Sigmoid colon (tissue), 7 donors: Measurements from ENCODE around the gene TMEM167B. TPM values are rescaled to one million over a fixed set of nuclear protein-coding genes. Genes with fewer than 3 reads are reported as not detected.
"Not testable (repeated sequence)": the region's sequence is repeated elsewhere in the genome, so short reads cannot be mapped to it uniquely, and the experiment has no call there.

Experiments used
- DNase-seq: peaks from one replicate; pipeline ENCODE4 v3.0.0-alpha.2; 2019
- H3K27ac ChIP-seq, 4 donors: fragments of 200-600 bp; sonication (generic); one replicate each; pipeline ENCODE4 v1.5.1; 2016 to 2019; ENCODE audit warnings: mild to moderate bottlenecking in 1 of 4
- H3K27me3 ChIP-seq, 3 donors: fragments of 200-600 bp; sonication (generic); one replicate each; pipeline ENCODE4 v1.5.1; 2019; ENCODE audit warnings: mild to moderate bottlenecking in 1 of 3
- H3K36me3 ChIP-seq, 4 donors: fragments of 200-600 bp; sonication (generic); one replicate each; pipeline ENCODE4 v1.5.1; 2016 to 2019
- H3K4me1 ChIP-seq, 4 donors: fragments of 200-600 bp; sonication (generic); one replicate each; pipeline ENCODE4 v1.5.1; 2017 to 2019
- H3K4me3 ChIP-seq, 4 donors: fragments of 200-600 bp; sonication (generic); one replicate each; pipeline ENCODE4 v1.5.1; 2017 to 2019; ENCODE audit warnings: mild to moderate bottlenecking in 2 of 4, moderate library complexity in 1 of 4
- H3K9me3 ChIP-seq, 4 donors: fragments of 200-600 bp in 3 of 4; sonication (generic) in 3 of 4; one replicate each; pipeline versions ENCODE4 v1.5.1 to v1.6.1; 2013 to 2019
- CTCF ChIP-seq, 4 experiments: fragments of 450-650 bp in 3 of 4; fragments of 200-600 bp in 1 of 4; IDR thresholded peaks; one replicate each; pipeline ENCODE4 v1.5.1; 2016 to 2019; ENCODE audit warnings: antibody characterized with exemption in 4 of 4, mild to moderate bottlenecking in 3 of 4, moderate library complexity in 2 of 4
- EP300 ChIP-seq, 4 donors: sonication (generic); formaldehyde crosslinking; IDR thresholded peaks; one replicate each; pipeline ENCODE4 v1.6.1; 2017; ENCODE audit warnings: antibody characterized with exemption in 4 of 4
- POLR2A ChIP-seq, 2 donors: fragments of 450-650 bp; IDR thresholded peaks; one replicate each; pipeline ENCODE4 v1.6.1; 2016; ENCODE audit warnings: antibody characterized with exemption in 2 of 2, mild to moderate bottlenecking in 2 of 2, moderate library complexity in 2 of 2
- POLR2AphosphoS5 ChIP-seq, 4 donors: sonication (generic); formaldehyde crosslinking; IDR thresholded peaks; one replicate each; pipeline ENCODE4 v1.6.1; 2017; ENCODE audit warnings: antibody characterized with exemption in 4 of 4
- WGBS, 2 donors: extraction: QIAGEN DNeasy Blood & Tissue Kit; methylation state at CpG; one replicate each; pipeline ENCODE4 v1.1.7; 2013; 5-methylcytosine and 5-hydroxymethylcytosine counted together
- intact Hi-C: fragments of 100-400 bp; cut with DNase I; formaldehyde crosslinking; loops from one replicate; pipeline ENCODE4 v1.15.1; 2023
- polyA plus RNA-seq, 3 donors: library from polyadenylated mRNA; stranded (reverse); fragments of 200-250 nt; gene quantifications; one replicate each; pipeline ENCODE4 v1.2.3, GENCODE V29; 2013
- total RNA-seq, 4 donors: library from RNA; depleted of rRNA; stranded (reverse); fragments of >200 nt; gene quantifications; one replicate each; pipeline ENCODE4 v1.1.0, GENCODE V29; 2016
- donor health status: healthy with polysubstance abuse.
- donor health status: Bipolar disorder and iron deficiency.
- donor health status: healthy.

TMEM167B gene
- total and polyA plus RNA-seq, 7 donors = 16.2 to 33.2 (median 22.7) TPM

- Histone ChIP-seq H3K4me1 (peaks cover 0 to 5% (median 2%) of the 10 kb centered on the region in 4 donors), H3K36me3 (no peaks in the 10 kb centered on the region), H3K4me3 (no peak overlapping the region), H3K9me3 (no peaks in the 10 kb centered on the region), H3K27ac (no peak overlapping the region), H3K27me3 (no peaks in the 10 kb centered on the region)
- 80 to 85% methylated on average over 4 of the region's 4 CpGs for WGBS, 2 donors
- no peak for DNase-seq
- TF ChIP-seq EP300 (IDR thresholded peaks at IDR 0.05) (no peak), CTCF (IDR thresholded peaks at IDR 0.05) (no peak)
- intact Hi-C loops = no loop called here
Measured at GRCh38 chr1:109046671-109047070, 43.9 kb upstream of the TMEM167B start.

GRCh38 chr1:109047339-109047738 lies 43.2 kb upstream of the TMEM167B start:
- Histone ChIP-seq H3K4me1 (peaks cover 0 to 5% (median 1%) of the 10 kb centered on the region in 4 donors), H3K9me3 (no peaks in the 10 kb centered on the region), H3K36me3 (no peaks in the 10 kb centered on the region), H3K4me3 (no peak overlapping the region), H3K27ac (no peak overlapping the region), H3K27me3 (no peaks in the 10 kb centered on the region)
- DNase-seq = no peak
- 60 to 80% methylated on average over 6 of the region's 6 CpGs for whole genome bisulfite sequencing, 2 donors
- intact Hi-C loops = no loop called here
- TF ChIP-seq CTCF (IDR thresholded peaks at IDR 0.05) = no peak
- TF ChIP-seq POLR2AphosphoS5 (IDR thresholded peaks at IDR 0.05) = no peak
- no peak for TF ChIP-seq EP300 (IDR thresholded peaks at IDR 0.05)
- TF ChIP-seq POLR2A (IDR thresholded peaks at IDR 0.05) = no peak

- H3K27ac ChIP-seq = no peak overlapping the region
- 28 to 38% methylated on average over 2 of the region's 2 CpGs for WGBS, 2 donors
Measured at GRCh38 chr1:109048335-109048734, 42.2 kb upstream of the TMEM167B start.

GRCh38 chr1:109050228-109050995 lies 40.2 kb upstream of the TMEM167B start:
- WGBS, 2 donors = 74 to 82% methylated on average over 7 of the region's 7 CpGs
- no peak for DNase-seq
- Histone ChIP-seq H3K4me3 (no peak overlapping the region), H3K36me3 (no peaks in the 10 kb centered on the region), H3K27ac (no peak overlapping the region), H3K9me3 (no peaks in the 10 kb centered on the region), H3K4me1 (no peaks in the 10 kb centered on the region), H3K27me3 (no peaks in the 10 kb centered on the region)
- TF ChIP-seq CTCF (IDR thresholded peaks at IDR 0.05) (no peak), POLR2AphosphoS5 (IDR thresholded peaks at IDR 0.05) (no peak), EP300 (IDR thresholded peaks at IDR 0.05) (no peak)
- intact Hi-C loops = no loop called here

More at GRCh38 chr1:109048335-109048734, 42.2 kb upstream of the TMEM167B start:
- H3K4me1 ChIP-seq = no peaks in the 10 kb centered on the region
- H3K9me3 ChIP-seq = no peaks in the 10 kb centered on the region
- no peak for DNase-seq
- TF ChIP-seq CTCF (IDR thresholded peaks at IDR 0.05) (no peak), EP300 (IDR thresholded peaks at IDR 0.05) (no peak), POLR2AphosphoS5 (IDR thresholded peaks at IDR 0.05) (no peak), POLR2A (IDR thresholded peaks at IDR 0.05) (no peak)
- no peaks in the 10 kb centered on the region for H3K36me3 ChIP-seq
- H3K27me3 ChIP-seq = no peaks in the 10 kb centered on the region
- H3K4me3 ChIP-seq = no peak overlapping the region
- intact Hi-C loops = no loop called here

- WGBS, 2 donors = 95 to 96% methylated on average over 3 of the region's 3 CpGs
Measured at GRCh38 chr1:109052145-109052544, 38.4 kb upstream of the TMEM167B start.

More at GRCh38 chr1:109052145-109052544, 38.4 kb upstream of the TMEM167B start:
- H3K36me3 ChIP-seq, intact Hi-C loops, H3K27ac ChIP-seq, H3K27me3 ChIP-seq, H3K9me3 ChIP-seq, DNase-seq, H3K4me1 ChIP-seq, H3K4me3 ChIP-seq: not testable (repeated sequence)
